IPS-18c (cell line): Measurements from ENCODE around the gene PIK3C2G.

Source experiments
- H3K4me3 ChIP-seq: 2 replicates; pipeline ENCODE4 v1.7.0; 2013; ENCODE audit warnings: low read depth, mild to moderate bottlenecking, low read length, moderate library complexity; ENCODE audit not compliant: insufficient read depth
- H3K9me3 ChIP-seq: one replicate; pipeline ENCODE4 v1.6.1; 2013; ENCODE audit warnings: mild to moderate bottlenecking, low read length, moderate library complexity; ENCODE audit not compliant: control insufficient read depth, insufficient read depth

PIK3C2G gene

GRCh38 chr12:18262514-18262913, 1.2 kb downstream of the PIK3C2G start:
- Histone ChIP-seq H3K4me3 (no peak overlapping the region), H3K9me3 (no peaks in the 10 kb centered on the region)

GRCh38 chr12:18264581-18265075, 3.3 kb downstream of the PIK3C2G start:
- Histone ChIP-seq H3K9me3 (no peaks in the 10 kb centered on the region), H3K4me3 (no peak overlapping the region)

- no peak overlapping the region for H3K4me3 ChIP-seq
- no peaks in the 10 kb centered on the region for H3K9me3 ChIP-seq
Measured at GRCh38 chr12:18267427-18268099, 6.2 kb downstream of the PIK3C2G start.

DNA sequence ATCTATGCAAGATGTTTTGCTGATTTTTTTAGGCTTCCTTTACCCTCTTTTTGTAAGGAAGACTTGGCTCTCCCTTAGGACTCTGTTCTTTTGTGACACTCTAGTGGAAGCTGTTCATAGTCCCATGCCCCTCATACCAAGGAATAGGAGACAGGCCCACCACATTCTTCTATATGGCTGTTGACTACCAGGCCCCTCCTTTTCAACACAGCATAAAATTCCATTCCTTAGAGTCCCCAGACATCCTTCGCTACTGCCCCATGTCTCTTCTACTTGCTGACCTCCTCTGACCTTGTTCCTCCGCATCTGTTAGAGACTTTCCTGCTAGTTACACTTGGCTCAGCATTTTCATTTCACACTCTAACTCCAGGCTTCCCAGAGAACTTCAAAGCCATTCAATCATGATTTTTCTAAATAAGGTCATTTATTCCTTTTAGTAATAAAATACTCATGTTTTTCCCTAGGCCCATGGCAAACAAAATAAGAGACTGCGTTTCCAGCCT, 9.7 kb downstream of the PIK3C2G start:
- Histone ChIP-seq H3K9me3 (no peaks in the 10 kb centered on the region), H3K4me3 (no peak overlapping the region)

- H3K4me3 ChIP-seq = no peak overlapping the region
- no peaks in the 10 kb centered on the region for H3K9me3 ChIP-seq
Measured at GRCh38 chr12:18275981-18276380, 14.7 kb downstream of the PIK3C2G start.

- Histone ChIP-seq H3K4me3 (no peak overlapping the region), H3K9me3 (no peaks in the 10 kb centered on the region)
Measured at GRCh38 chr12:18277196-18277595, 15.9 kb downstream of the PIK3C2G start.

DNA sequence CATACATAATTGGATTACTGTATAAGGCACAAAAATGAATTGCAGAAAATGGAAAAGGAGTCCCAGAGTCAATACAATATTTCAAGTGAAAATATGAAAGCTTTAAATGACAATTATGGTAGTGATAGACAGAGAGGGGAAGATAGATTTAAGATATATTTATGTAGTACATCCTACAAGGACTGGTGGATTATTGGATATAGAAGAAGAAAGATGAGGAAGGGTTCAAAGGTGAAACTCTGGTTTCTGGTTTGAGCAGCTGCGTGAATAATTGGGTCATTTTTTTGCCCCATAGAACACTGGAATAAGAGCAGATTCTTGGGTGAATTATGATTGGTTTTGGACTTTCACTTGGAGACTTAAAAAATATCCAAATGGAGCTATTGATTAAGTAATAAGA, 19.4 kb downstream of the PIK3C2G start:
- Histone ChIP-seq H3K4me3 (no peak overlapping the region), H3K9me3 (no peaks in the 10 kb centered on the region)

GRCh38 chr12:18281941-18282340, 20.6 kb downstream of the PIK3C2G start:
- H3K9me3 ChIP-seq = no peaks in the 10 kb centered on the region
- H3K4me3 ChIP-seq = no peak overlapping the region

DNA sequence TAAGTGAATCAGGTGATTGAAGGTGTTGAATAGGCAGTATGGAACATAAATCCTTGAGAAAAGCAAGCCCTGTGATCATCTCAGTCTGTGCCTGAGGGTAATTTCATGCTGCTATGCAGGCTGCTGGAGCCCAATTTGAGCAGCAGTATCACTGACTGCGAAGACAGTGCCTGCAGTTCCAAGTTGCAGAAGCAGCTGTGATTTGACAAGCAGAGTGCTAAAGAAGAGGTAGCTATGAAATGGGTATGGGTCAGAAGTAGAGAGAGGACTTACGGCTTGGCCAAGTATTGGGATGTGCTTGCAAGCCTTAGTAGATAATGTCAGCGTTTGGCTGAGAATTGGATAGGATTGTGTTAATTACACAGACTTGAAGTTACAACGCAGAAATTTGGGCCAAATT, 22.5 kb downstream of the PIK3C2G start:
- Histone ChIP-seq H3K4me3 (no peak overlapping the region), H3K9me3 (no peaks in the 10 kb centered on the region)

DNA sequence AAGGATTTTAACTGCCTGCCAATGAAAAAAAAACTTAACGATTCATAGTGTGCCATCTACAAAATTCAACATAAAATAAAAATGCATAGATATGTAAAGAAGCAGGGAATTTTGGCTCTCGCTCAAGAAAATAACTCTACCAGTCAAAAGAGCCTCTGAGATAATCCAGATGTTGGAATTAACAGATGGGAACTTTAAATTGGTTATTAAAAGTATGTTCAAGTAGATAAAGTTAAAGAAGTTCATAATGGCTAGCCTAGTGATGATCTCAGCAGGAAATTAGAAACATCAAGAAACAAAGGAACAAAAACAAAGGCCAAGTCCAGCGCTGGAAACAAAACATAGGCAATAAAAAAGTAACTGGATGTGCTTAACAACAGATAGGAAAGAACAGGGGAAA, 23.1 kb downstream of the PIK3C2G start:
- H3K4me3 ChIP-seq = no peak overlapping the region
- no peaks in the 10 kb centered on the region for H3K9me3 ChIP-seq

GRCh38 chr12:18285161-18285560, 23.8 kb downstream of the PIK3C2G start:
- Histone ChIP-seq H3K9me3 (no peaks in the 10 kb centered on the region), H3K4me3 (no peak overlapping the region)

- Histone ChIP-seq H3K9me3 (no peaks in the 10 kb centered on the region), H3K4me3 (no peak overlapping the region)
Measured at GRCh38 chr12:18290386-18290785, 29.1 kb downstream of the PIK3C2G start.

DNA sequence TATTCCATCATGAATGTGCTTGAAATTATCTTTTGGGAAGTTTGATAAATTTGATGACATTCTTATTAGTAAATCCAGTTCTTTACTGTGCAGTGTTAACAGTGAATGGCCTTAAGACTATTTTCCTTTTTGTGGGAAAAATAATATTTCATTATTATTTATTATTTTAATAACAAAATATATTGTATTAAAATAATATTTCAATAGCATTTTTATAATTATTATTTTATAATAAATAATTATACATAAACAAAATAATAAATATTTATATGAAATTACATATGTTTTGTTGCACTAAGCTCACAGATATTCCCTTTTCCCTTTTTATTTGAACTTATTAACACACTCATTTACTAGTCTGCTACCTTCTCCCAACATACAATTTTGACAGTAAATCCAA, 33.6 kb downstream of the PIK3C2G start:
- H3K9me3 ChIP-seq = no peaks in the 10 kb centered on the region

GRCh38 chr12:18296201-18296908, 35.0 kb downstream of the PIK3C2G start:
- no peaks in the 10 kb centered on the region for H3K9me3 ChIP-seq
- no peak overlapping the region for H3K4me3 ChIP-seq

More for the DNA sequence above, 33.6 kb downstream of the PIK3C2G start:
- no peak overlapping the region for H3K4me3 ChIP-seq

GRCh38 chr12:18296909-18297280, 35.6 kb downstream of the PIK3C2G start:
- no peak overlapping the region for H3K4me3 ChIP-seq

DNA sequence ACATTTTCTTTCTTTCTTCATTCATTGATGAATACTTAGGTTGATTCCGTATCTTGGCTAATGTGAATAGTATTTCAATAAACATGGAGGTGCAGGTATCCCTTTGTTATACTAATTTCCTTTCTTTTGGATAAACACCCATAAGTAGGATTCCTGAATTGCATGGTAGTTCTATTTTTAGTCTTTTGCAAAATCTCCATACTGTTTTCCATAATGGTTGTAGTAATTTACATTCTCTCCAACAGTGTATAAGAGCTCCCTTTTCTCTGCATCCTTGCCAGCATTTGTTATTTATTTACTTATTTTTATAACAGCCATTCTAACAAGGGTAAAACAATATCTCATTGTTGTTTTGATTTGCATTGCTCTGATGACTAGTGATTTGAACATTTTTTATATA, 36.6 kb downstream of the PIK3C2G start:
- Histone ChIP-seq H3K9me3 (no peaks in the 10 kb centered on the region), H3K4me3 (no peak overlapping the region)

More at GRCh38 chr12:18296909-18297280, 35.6 kb downstream of the PIK3C2G start:
- H3K9me3 ChIP-seq = no peaks in the 10 kb centered on the region

GRCh38 chr12:18302809-18303430, 41.6 kb downstream of the PIK3C2G start:
- Histone ChIP-seq H3K9me3 (no peaks in the 10 kb centered on the region), H3K4me3 (no peak overlapping the region)

- H3K9me3 ChIP-seq = no peaks in the 10 kb centered on the region
- H3K4me3 ChIP-seq = no peak overlapping the region
Measured at GRCh38 chr12:18304609-18305008, 43.3 kb downstream of the PIK3C2G start.
